GM19240 (cell line): ENCODE data around the gene DOCK8.

ENCODE experiments used
- DNase-seq: peaks from one replicate; pipeline ENCODE4 v3.0.0; 2011; ENCODE audit warnings: low spot score; ENCODE audit not compliant: insufficient read length

DOCK8 gene

DNA sequence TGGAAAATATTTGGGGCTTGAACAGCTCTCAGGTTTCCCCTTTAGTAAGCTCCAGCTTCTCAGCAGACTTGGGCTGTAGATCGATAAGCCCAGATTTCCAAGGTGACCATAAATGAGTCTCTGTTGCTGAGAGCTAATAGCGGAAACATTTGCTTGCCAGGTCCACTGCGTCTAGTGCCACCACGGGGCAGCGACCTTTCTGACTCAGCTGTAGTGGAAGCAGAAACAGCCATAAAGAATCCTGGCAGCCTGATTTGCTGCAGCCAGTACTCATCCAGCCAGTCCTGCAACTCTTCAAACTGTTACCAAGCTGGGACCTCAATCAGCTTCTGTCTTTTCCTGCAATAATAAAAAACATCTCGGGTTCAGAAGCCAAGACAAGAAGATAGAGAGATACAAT, 241.7 kb downstream of the DOCK8 start:
- DNase-seq, result no peak

- no peak for DNase-seq
Observed at GRCh38 chr9:458590-458989, 243.9 kb downstream of the DOCK8 start.

GRCh38 chr9:459491-460444, 245.1 kb downstream of the DOCK8 start:
- DNase-seq, result no peak

DNA sequence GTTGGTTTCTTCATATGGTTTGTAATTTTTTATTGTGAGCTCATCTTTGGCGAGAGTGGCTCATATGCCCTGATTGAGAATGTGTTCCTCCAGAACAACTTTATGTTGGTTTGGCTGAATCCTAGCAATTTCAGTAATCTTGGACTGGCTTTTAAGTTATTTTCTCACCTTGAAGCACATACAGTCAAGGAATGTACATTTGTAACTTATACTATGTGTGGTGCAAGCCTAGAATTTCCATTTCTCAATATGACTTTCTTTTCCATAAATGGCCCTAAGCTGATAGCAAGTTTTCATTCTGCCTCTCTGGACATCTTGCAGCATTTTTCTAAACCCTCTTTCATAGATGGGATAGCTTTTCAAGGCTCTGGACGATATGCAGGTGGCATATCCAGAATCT, 247.5 kb downstream of the DOCK8 start:
- no peak for DNase-seq

GRCh38 chr9:462606-463005, 247.9 kb downstream of the DOCK8 start:
- DNase-seq, result no peak

GRCh38 chr9:463455-464171, 248.9 kb downstream of the DOCK8 start:
- no peak for DNase-seq

- DNase-seq, result no peak
Observed at GRCh38 chr9:466747-467146, 252.1 kb downstream of the DOCK8 start.

- DNase-seq, result no peak
Observed at GRCh38 chr9:468766-469426, 254.2 kb downstream of the DOCK8 start.

DNA sequence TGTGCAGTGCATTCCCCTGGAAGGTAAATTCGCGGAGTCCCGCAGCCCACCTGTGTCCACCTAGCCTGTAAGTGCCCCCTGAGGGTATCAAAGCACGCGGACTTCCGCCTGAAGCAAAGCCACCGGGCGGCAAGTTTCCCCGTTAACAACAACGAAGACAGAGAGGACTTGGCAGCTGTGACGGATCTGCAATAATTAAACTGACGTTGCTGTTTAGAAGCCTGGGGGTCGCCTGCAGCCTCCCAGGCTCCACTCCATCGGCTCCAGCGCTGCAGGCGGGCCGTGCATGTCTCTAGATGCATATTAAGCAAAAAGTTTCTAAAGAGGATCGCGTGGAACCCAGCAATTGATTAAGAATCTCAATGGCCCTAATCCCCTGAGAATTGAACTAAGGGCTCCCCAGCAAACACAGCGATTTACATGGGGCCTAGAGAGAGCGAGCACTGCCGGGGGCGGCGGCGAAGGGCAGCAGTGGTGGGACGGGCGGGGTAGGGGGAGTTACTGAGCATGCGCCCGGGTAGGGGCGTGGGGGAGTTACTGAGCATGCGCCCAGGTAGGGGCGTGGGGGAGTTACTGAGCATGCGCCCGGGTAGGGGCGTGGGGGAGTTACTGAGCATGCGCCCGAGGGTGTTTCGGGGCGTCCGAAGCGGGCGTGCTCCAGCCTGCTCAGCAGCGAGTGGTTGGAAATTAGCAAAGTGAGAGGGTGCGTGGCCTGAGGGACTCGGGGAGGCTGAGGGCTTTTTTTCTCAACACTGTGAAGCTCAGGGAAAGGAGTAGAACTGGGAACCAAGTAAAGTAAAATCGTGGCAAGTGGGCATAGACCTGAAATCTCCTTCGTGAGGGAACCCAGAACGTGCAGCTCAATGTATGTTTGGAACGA, 255.2 kb downstream of the DOCK8 start:
- DNase-seq, result peak; percentile 65

DNA sequence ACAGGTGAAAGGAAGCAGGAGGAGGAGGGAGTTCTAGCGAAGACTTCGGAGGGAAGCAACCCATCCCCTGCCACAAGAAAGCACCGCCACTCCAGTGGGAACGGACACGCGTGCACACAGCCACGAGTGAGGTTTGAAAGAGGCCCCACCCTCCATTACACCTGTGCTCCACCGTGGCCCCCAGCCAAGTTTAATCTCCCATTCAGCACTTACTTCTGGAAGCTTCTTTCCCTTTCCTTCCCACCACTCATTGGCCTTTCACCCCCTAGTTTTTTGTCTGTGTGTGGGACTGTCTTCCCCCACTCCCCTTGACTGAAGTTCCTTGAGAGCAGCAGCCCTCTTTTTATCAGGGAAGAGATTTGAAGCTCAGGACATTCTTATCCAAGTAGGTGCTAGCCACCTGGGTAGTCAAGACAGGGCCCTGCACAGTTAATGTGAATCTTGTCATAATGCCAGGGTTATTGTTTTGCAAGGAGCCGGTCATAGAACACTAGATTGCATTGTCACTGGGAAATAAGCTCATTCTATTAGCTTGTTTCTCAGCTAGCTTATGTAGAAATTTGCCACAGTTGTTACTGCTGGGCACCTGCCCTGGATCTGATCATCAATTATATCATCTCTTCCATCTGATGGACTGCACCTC, 256.0 kb downstream of the DOCK8 start:
- DNase-seq, result no peak

DNA sequence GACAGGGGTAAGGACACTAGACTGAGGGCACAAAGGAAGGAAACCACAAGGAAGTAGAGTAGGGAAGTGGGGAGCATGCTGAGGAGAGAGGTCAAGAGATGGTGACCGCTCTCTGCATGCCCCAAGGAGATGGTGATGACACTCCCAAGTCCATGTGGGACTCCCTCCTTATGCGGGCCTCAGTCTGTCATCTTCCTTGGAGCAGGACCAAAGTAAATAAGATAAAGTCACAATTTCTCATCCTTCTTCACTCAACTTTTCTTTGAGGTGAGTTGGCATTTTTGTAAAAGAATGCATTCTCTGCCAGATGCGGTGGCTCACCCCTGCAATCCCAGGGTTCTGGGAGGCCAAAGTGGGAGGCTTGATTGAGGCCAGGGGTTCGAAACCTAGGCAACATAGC, 256.7 kb downstream of the DOCK8 start:
- DNase-seq, result no peak

DNA sequence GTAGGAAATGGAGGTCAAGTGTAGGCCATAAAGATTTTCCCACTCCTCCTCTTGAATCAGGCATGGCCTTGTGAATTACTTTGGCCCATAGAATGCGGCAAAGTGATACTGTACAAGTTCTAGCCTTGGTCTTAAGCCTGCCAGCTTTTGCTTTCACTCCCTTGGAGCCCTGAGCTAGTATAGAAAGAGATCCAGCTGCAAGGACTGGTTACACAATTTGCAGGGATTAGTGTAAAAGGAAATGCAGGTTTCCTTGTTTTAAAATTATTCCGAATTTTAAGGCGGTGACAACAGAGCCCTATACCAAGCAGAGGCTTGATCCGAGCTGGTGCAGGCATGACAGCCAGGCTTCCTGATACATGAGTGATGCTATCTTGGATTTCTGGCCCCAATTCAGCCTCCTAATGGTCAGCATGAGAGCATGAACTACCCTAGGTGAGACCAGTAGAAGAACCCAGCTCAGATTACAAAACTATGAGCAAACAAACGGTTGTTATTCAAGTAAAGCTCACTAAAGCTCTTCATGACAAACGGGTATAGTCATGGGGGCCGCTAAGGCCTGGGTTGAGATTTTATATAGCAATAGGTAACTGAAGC, 257.9 kb downstream of the DOCK8 start:
- DNase-seq, result no peak

- no peak for DNase-seq
Observed at GRCh38 chr9:477193-477592, 262.5 kb downstream of the DOCK8 start.

DNA sequence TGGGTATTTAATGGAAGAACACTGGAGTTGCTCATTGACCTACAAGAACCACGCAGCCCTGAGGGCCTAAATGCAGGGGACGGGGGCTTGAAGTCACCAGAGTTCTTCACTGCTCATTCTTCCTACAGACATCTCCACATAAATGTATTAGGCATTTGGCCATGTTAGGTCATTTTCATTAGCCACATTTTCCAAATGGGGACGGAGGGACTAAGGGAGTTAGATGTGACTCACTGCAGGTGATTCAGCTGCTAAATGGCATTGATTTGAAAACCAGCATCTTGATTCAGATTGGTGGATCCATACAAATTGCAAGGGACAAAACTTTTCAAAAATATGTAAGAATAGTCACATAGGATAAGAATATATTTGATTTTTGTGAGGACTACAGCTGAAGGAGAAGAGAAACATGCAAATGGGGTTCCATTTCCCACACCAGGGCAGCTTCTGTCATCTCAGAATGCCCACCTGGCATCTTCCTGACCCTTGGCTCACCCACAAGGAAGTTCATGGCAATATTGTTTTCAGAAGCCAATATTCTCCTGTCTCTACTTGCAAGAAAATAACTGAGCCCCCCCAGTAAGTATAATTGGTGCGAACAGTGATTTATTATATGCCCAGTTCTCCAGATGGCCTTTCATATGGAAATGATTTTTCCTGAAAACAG, 264.8 kb downstream of the DOCK8 start:
- no peak for DNase-seq

DNA sequence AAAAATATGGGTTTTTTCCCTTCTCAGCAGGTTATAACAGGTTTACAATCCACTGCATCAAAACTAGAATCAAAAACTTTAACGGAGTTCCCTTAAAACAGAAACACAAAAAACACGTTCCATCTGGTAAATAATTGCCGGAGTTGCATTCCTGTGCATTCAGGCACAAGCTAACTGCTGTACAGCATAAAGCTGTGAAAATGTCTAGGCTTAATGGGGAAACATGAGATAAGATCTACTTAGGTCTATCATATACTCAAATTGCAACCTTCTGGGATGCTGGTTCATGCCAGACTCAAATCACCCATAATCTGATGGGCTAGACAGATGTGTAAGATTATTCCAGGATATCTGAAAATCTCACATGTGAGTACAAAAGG, 265.3 kb downstream of the DOCK8 start:
- no peak for DNase-seq

GRCh38 chr9:482739-483138, 268.1 kb downstream of the DOCK8 start:
- DNase-seq, result no peak

GRCh38 chr9:486156-486555, 271.5 kb downstream of the DOCK8 start:
- DNase-seq, result no peak

GRCh38 chr9:487429-487828, 272.8 kb downstream of the DOCK8 start:
- no peak for DNase-seq

- DNase-seq, result no peak
Observed at GRCh38 chr9:488448-488847, 273.8 kb downstream of the DOCK8 start.
